Smooth muscle cell (in vitro differentiated cells): Measurements from ENCODE around the gene KLRG1. TPM values are rescaled to one million over a fixed set of nuclear protein-coding genes. Genes with fewer than 3 reads are reported as not detected.

ENCODE experiments used
- DNase-seq: peaks from one replicate; lab custom pipeline; 2025; ENCODE audit not compliant: unreplicated experiment; lab: John Stamatoyannopoulos, UW
- H2AFZ ChIP-seq: fragments of 200-600 bp; sonication (generic); 2 replicates; pipeline ENCODE4 v1.6.0; 2016; ENCODE audit warnings: antibody characterized with exemption, low read depth, mild to moderate bottlenecking
- H3F3A ChIP-seq: fragments of 200-600 bp; sonication (generic); 2 replicates; pipeline ENCODE4 v1.6.0; 2017; ENCODE audit warnings: antibody characterized with exemption, low read depth
- H3K27ac ChIP-seq: fragments of 200-600 bp; sonication (generic); 2 replicates; pipeline ENCODE4 v1.5.1; 2016; ENCODE audit warnings: low read depth, mild to moderate bottlenecking
- H3K27me3 ChIP-seq: fragments of 200-600 bp; sonication (generic); 2 replicates; pipeline ENCODE4 v1.6.1; 2016; ENCODE audit warnings: low read depth, mild to moderate bottlenecking
- H3K36me3 ChIP-seq: fragments of 200-600 bp; sonication (generic); 2 replicates; pipeline ENCODE4 v1.5.1; 2016; ENCODE audit warnings: low read depth
- H3K4me1 ChIP-seq: fragments of 200-600 bp; sonication (generic); 2 replicates; pipeline ENCODE4 v1.5.1; 2016; ENCODE audit warnings: low read depth
- H3K4me2 ChIP-seq: fragments of 200-600 bp; sonication (generic); 2 replicates; pipeline ENCODE4 v1.6.0; 2016; ENCODE audit warnings: mild to moderate bottlenecking
- H3K4me3 ChIP-seq: fragments of 200-600 bp; sonication (generic); 2 replicates; pipeline ENCODE4 v1.5.1; 2016; ENCODE audit warnings: mild to moderate bottlenecking
- H3K79me2 ChIP-seq: fragments of 200-600 bp; sonication (generic); 2 replicates; pipeline ENCODE4 v1.6.0; 2016; ENCODE audit warnings: low read depth, mild to moderate bottlenecking
- H3K9ac ChIP-seq: fragments of 200-600 bp; sonication (generic); 2 replicates; pipeline ENCODE4 v1.6.0; 2016; ENCODE audit warnings: low read depth
- H3K9me3 ChIP-seq: fragments of 200-600 bp; sonication (generic); replicated peaks from 2 replicates; pipeline ENCODE4 v1.5.1; 2016; ENCODE audit warnings: low read depth
- H4K20me1 ChIP-seq: fragments of 200-600 bp; sonication (generic); 2 replicates; pipeline ENCODE4 v1.6.0; 2016; ENCODE audit warnings: low read depth
- CTCF ChIP-seq: fragments of 200-600 bp; sonication (generic); IDR thresholded peaks from 2 replicates; pipeline ENCODE4 v1.5.1; 2017; ENCODE audit warnings: borderline replicate concordance, mild to moderate bottlenecking, antibody characterized with exemption; ENCODE audit not compliant: insufficient read depth, poor library complexity, severe bottlenecking
- whole genome bisulfite sequencing: methylation state at CpG from one replicate; pipeline ENCODE4 v1.1.7; 2016; ENCODE audit warnings: low lambda C conversion rate; 5-methylcytosine and 5-hydroxymethylcytosine counted together
- polyA plus RNA-seq: library from polyadenylated mRNA; unstranded; fragments of >200 nt; fragmentation: Nextera tagmentation; extraction: Ambion mirVana; gene quantifications from 2 replicates; pipeline ENCODE4 v1.2.1, GENCODE V29; 2016
- total RNA-seq: library from RNA; depleted of rRNA; stranded (reverse); fragments of >200 nt; gene quantifications from 2 replicates; pipeline ENCODE4 v1.2.3, GENCODE V29; 2014

The KLRG1 gene
- total and polyA plus RNA-seq, 2 experiments from 2014 or later = 1.6 TPM; not detected in 1

- no peak overlapping the region for H3K27ac ChIP-seq
- no peaks in the 10 kb centered on the region for H4K20me1 ChIP-seq
- DNase-seq = no peak
- H3K79me2 ChIP-seq = no peaks in the 10 kb centered on the region
- WGBS = 98% methylated on average over 2 of the region's 2 CpGs
- H3K4me2 ChIP-seq = no peak overlapping the region
- H3K9ac ChIP-seq = no peak overlapping the region
- H2AFZ ChIP-seq = no peak overlapping the region
- H3K4me1 ChIP-seq = no peaks in the 10 kb centered on the region
- no peak for TF ChIP-seq CTCF
- no peaks in the 10 kb centered on the region for H3K27me3 ChIP-seq
- no peaks in the 10 kb centered on the region for H3K36me3 ChIP-seq
- H3F3A ChIP-seq = no peaks in the 10 kb centered on the region
- H3K4me3 ChIP-seq = no peak overlapping the region
- H3K9me3 ChIP-seq = no peaks in the 10 kb centered on the region
These were observed 59.6 kb downstream of the KLRG1 start for GRCh38 chr12:9048930-9049329.

- 23% methylated on average over 6 of the region's 6 CpGs for WGBS
These were observed 60.3 kb downstream of the KLRG1 start for GRCh38 chr12:9049520-9050133.

GRCh38 chr12:9050521-9051157, 61.3 kb downstream of the KLRG1 start:
- H2AFZ ChIP-seq = no peak overlapping the region
- WGBS = 87% methylated on average over 15 of the region's 15 CpGs
- no peak for TF ChIP-seq CTCF

More at GRCh38 chr12:9049520-9050133, 60.3 kb downstream of the KLRG1 start:
- H3F3A ChIP-seq = no peaks in the 10 kb centered on the region
- H2AFZ ChIP-seq = no peak overlapping the region
- H3K4me1 ChIP-seq = no peaks in the 10 kb centered on the region
- TF ChIP-seq CTCF = peak; percentile 65
- H3K27me3 ChIP-seq = no peaks in the 10 kb centered on the region
- no peaks in the 10 kb centered on the region for H3K9me3 ChIP-seq
- H3K4me2 ChIP-seq = no peak overlapping the region
- H3K79me2 ChIP-seq = no peaks in the 10 kb centered on the region
- no peak for DNase-seq
- H3K9ac ChIP-seq = no peak overlapping the region
- H3K4me3 ChIP-seq = no peak overlapping the region
- H3K27ac ChIP-seq = no peak overlapping the region
- H4K20me1 ChIP-seq = no peaks in the 10 kb centered on the region
- H3K36me3 ChIP-seq = no peaks in the 10 kb centered on the region

GRCh38 chr12:9051158-9051550, 61.8 kb downstream of the KLRG1 start:
- DNase-seq = no peak
- no peak overlapping the region for H3K27ac ChIP-seq
- H3K27me3 ChIP-seq = no peaks in the 10 kb centered on the region
- H3K79me2 ChIP-seq = no peaks in the 10 kb centered on the region
- no peak overlapping the region for H3K4me2 ChIP-seq
- no peak for TF ChIP-seq CTCF
- H4K20me1 ChIP-seq = no peaks in the 10 kb centered on the region
- no peaks in the 10 kb centered on the region for H3F3A ChIP-seq
- no peaks in the 10 kb centered on the region for H3K4me1 ChIP-seq
- H3K9ac ChIP-seq = no peak overlapping the region
- WGBS = 82% methylated on average over 6 of the region's 6 CpGs
- no peaks in the 10 kb centered on the region for H3K9me3 ChIP-seq
- H2AFZ ChIP-seq = no peak overlapping the region
- no peaks in the 10 kb centered on the region for H3K36me3 ChIP-seq
- no peak overlapping the region for H3K4me3 ChIP-seq

More at GRCh38 chr12:9050521-9051157, 61.3 kb downstream of the KLRG1 start:
- Histone ChIP-seq H3K4me1 (no peaks in the 10 kb centered on the region), H3F3A (no peaks in the 10 kb centered on the region), H3K27me3 (no peaks in the 10 kb centered on the region), H3K4me2 (no peak overlapping the region), H3K9me3 (no peaks in the 10 kb centered on the region), H4K20me1 (no peaks in the 10 kb centered on the region), H3K9ac (no peak overlapping the region), H3K79me2 (no peaks in the 10 kb centered on the region), H3K27ac (no peak overlapping the region), H3K36me3 (no peaks in the 10 kb centered on the region), H3K4me3 (no peak overlapping the region)
- no peak for DNase-seq
